ENCODE data around the gene RGMB. TPM values are rescaled to one million over a fixed set of nuclear protein-coding genes. Genes with fewer than 3 reads are reported as not detected.

Gene RGMB
- total and polyA plus RNA-seq, 2 of the 13 experiments (the other 11 are each of a cell fraction or from before 2014, with no cell fraction given) = 3.0 to 3.8 TPM

DNA sequence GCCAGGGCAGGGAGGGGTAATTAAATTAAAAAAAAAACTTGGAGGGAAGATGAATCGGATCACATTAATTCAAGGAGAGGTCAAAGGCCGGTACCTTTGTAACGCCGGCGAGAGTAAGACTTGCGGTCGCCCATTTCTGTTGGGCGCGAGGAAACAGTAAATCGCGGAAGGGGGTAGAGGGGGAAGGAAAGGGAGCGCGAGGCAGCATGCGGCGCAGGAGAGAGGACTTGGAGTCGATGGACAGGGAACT lies 324 bp upstream of the RGMB start (continued):
- TF ChIP-seq NAIF1 (CRISPR knock-in tag; IDR thresholded peaks at IDR 0.05; ENCODE audit: borderline replicate concordance) = peak; percentile 80; the same call in 1 of the 2 replicates
- TF ChIP-seq MZF1 (CRISPR knock-in tag; IDR thresholded peaks at IDR 0.05; ENCODE audit: borderline replicate concordance) = 0 out of 2 replicates have a peak, but pooled peaks have one; percentile 70
- no peak for TF ChIP-seq SETDB1 (CRISPR knock-in tag; IDR thresholded peaks at IDR 0.05; ENCODE audit: borderline replicate concordance)
- peak; percentile 79; the same call in 1 of the 2 replicates for TF ChIP-seq MYC (CRISPR knock-in tag; IDR thresholded peaks at IDR 0.05; ENCODE audit: borderline replicate concordance)
- no peak for TF ChIP-seq XRCC5 (optimal IDR thresholded peaks at IDR 0.05; ENCODE audit: low read length)
- TF ChIP-seq ZNF790 (CRISPR knock-in tag; IDR thresholded peaks at IDR 0.05; ENCODE audit: borderline replicate concordance) = no peak
- no peak for TF ChIP-seq GFI1 (CRISPR knock-in tag; IDR thresholded peaks at IDR 0.05; ENCODE audit: borderline replicate concordance)
- TF ChIP-seq ZNF780A (CRISPR knock-in tag; IDR thresholded peaks at IDR 0.05) = no peak
- TF ChIP-seq ZNF10 (CRISPR knock-in tag; IDR thresholded peaks at IDR 0.05; ENCODE audit: borderline replicate concordance, low read depth) = no peak
- TF ChIP-seq MED1 (CRISPR knock-in tag; IDR thresholded peaks at IDR 0.05) = 0 out of 2 replicates have a peak, but pooled peaks have one; percentile 24
- peak; percentile 77; the same call in 1 of the 2 replicates for TF ChIP-seq ZNF670 (CRISPR knock-in tag; IDR thresholded peaks at IDR 0.05; ENCODE audit: borderline replicate concordance)
- TF ChIP-seq HMG20A (CRISPR knock-in tag; IDR thresholded peaks at IDR 0.05; ENCODE audit: borderline replicate concordance) = no peak; the same call in 1 of the 2 replicates
- 0 out of 2 replicates have a peak, but pooled peaks have one; percentile 46 for TF ChIP-seq ZMYM2 (CRISPR knock-in tag; IDR thresholded peaks at IDR 0.05)
- TF ChIP-seq, protein P1, sequence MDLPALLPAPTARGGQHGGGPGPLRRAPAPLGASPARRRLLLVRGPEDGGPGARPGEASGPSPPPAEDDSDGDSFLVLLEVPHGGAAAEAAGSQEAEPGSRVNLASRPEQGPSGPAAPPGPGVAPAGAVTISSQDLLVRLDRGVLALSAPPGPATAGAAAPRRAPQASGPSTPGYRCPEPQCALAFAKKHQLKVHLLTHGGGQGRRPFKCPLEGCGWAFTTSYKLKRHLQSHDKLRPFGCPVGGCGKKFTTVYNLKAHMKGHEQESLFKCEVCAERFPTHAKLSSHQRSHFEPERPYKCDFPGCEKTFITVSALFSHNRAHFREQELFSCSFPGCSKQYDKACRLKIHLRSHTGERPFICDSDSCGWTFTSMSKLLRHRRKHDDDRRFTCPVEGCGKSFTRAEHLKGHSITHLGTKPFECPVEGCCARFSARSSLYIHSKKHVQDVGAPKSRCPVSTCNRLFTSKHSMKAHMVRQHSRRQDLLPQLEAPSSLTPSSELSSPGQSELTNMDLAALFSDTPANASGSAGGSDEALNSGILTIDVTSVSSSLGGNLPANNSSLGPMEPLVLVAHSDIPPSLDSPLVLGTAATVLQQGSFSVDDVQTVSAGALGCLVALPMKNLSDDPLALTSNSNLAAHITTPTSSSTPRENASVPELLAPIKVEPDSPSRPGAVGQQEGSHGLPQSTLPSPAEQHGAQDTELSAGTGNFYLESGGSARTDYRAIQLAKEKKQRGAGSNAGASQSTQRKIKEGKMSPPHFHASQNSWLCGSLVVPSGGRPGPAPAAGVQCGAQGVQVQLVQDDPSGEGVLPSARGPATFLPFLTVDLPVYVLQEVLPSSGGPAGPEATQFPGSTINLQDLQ (CRISPR knock-in tag; IDR thresholded peaks at IDR 0.05) = no peak
- peak; percentile 77; the same call in 1 of the 2 replicates for TF ChIP-seq JUNB (CRISPR knock-in tag; IDR thresholded peaks at IDR 0.05; ENCODE audit: borderline replicate concordance)
- TF ChIP-seq, protein P2, sequence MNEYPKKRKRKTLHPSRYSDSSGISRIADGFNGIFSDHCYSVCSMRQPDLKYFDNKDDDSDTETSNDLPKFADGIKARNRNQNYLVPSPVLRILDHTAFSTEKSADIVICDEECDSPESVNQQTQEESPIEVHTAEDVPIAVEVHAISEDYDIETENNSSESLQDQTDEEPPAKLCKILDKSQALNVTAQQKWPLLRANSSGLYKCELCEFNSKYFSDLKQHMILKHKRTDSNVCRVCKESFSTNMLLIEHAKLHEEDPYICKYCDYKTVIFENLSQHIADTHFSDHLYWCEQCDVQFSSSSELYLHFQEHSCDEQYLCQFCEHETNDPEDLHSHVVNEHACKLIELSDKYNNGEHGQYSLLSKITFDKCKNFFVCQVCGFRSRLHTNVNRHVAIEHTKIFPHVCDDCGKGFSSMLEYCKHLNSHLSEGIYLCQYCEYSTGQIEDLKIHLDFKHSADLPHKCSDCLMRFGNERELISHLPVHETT (CRISPR knock-in tag; conservative IDR thresholded peaks at IDR 0.05) = no peak
- no peak for TF ChIP-seq HNRNPK (IDR thresholded peaks at IDR 0.05; ENCODE audit: low read depth, low read length, poor library complexity, severe bottlenecking)
- TF ChIP-seq RFXAP (CRISPR knock-in tag; IDR thresholded peaks at IDR 0.05; ENCODE audit: borderline replicate concordance) = no peak
- peak; percentile 72 for TF ChIP-seq KAT8 (CRISPR knock-in tag; IDR thresholded peaks at IDR 0.05)
- no peak for TF ChIP-seq ZNF235 (CRISPR knock-in tag; IDR thresholded peaks at IDR 0.05; ENCODE audit: borderline replicate concordance)
- peak; percentile 79; the same call in 1 of the 2 replicates for TF ChIP-seq BORCS8-MEF2B (CRISPR knock-in tag; IDR thresholded peaks at IDR 0.05)
- TF ChIP-seq, protein P3, sequence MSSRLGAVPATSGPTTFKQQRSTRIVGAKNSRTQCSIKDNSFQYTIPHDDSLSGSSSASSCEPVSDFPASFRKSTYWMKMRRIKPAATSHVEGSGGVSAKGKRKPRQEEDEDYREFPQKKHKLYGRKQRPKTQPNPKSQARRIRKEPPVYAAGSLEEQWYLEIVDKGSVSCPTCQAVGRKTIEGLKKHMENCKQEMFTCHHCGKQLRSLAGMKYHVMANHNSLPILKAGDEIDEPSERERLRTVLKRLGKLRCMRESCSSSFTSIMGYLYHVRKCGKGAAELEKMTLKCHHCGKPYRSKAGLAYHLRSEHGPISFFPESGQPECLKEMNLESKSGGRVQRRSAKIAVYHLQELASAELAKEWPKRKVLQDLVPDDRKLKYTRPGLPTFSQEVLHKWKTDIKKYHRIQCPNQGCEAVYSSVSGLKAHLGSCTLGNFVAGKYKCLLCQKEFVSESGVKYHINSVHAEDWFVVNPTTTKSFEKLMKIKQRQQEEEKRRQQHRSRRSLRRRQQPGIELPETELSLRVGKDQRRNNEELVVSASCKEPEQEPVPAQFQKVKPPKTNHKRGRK (CRISPR knock-in tag; IDR thresholded peaks at IDR 0.05) = no peak
- no peak for TF ChIP-seq SPEN (CRISPR knock-in tag; IDR thresholded peaks at IDR 0.05; ENCODE audit: low read depth)
- TF ChIP-seq, protein P4, sequence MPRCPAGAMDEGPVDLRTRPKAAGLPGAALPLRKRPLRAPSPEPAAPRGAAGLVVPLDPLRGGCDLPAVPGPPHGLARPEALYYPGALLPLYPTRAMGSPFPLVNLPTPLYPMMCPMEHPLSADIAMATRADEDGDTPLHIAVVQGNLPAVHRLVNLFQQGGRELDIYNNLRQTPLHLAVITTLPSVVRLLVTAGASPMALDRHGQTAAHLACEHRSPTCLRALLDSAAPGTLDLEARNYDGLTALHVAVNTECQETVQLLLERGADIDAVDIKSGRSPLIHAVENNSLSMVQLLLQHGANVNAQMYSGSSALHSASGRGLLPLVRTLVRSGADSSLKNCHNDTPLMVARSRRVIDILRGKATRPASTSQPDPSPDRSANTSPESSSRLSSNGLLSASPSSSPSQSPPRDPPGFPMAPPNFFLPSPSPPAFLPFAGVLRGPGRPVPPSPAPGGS (CRISPR knock-in tag; IDR thresholded peaks at IDR 0.05) = peak; percentile 83; the same call in 1 of the 2 replicates
- no peak for TF ChIP-seq GLI4 (CRISPR knock-in tag; IDR thresholded peaks at IDR 0.05; ENCODE audit: borderline replicate concordance)

Data from HepG2 (cell line).